Measurements from ENCODE around the gene CEP104.

CEP104 gene

DNA sequence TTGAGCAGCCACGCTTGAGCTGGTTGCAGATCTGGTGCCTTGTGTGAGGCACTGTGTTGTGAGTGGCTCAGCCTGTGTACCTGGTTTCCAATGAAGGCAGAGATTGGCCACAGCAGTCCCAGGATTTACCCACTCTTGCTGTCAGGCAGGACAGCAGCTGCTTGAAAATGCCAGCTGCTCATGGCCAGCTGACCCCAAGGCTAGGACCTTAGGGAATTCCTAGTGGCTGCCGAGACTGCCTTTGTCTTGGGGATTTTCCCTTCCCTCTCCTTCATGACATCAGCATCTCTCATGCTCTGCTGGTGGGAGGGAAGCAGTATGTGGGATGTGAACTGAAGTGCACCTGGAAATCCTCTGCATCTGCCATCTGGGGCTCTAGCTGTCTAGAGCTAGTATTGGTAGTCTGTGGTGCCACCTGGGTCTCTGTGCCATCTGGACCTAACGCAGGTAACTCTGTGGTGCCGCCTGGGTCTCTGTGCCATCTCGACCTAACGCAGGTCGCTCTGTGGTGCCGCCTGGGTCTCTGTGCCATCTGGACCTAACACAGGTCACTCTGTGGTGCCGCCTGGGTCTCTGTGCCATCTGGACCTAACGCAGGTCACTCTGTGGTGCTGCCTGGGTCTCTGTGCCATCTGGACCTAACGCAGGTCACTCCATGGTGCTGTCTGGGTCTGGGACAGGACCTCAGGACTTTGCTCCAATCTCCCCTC lies 56.9 kb downstream of the CEP104 start:
- peak; percentile 68 for DNase-seq (ENCODE audit: low spot score)

DNA sequence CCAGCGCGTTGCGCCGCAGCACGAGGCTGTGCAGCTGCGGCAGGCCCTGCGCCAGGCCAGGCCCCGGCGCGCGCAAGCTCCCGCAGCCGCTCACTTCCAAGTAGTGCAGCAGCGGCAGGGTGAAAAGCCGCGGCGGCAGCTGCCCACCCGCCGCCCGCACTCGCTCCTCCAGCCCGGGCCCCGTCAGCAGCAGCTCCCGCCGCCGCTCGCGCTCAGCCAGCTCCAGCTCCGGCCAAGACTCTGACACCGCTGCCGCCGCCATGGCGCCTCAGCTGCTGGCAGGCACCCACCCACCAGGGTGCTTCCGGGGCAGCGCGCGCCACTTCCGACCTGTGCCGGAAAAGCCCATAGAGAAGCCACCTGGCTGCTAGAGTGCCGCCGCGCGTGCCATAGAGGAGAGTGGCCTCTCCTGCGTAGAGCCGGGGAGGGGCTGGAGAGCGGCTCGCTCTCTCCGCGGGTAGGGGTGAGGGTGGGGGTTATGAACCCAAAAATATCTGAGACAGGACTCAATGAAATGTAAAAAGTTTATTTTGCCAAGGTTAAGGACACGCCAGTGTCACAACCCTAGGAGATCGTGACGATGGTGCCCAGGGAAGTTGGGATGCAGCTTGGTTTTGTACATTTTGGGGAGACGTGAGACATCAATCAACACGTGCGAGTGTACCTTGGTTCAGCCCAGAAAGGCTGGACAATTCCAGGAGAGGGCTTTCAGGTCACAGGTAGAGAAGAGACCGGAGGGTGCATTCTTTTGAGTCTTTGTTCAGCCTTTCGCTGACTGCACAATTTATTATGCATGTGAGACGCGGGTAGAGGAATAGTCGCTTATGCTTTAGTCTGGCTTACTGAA lies 60.6 kb downstream of the CEP104 start, which contains the start of gene LRRC47:
TSS of gene LRRC47 (minus strand) at position 284 of the 847 bp plus-strand sequence. CDS start at position 262, 22 bp downstream.
- peak; percentile 93 for DNase-seq (ENCODE audit: low spot score)

DNA sequence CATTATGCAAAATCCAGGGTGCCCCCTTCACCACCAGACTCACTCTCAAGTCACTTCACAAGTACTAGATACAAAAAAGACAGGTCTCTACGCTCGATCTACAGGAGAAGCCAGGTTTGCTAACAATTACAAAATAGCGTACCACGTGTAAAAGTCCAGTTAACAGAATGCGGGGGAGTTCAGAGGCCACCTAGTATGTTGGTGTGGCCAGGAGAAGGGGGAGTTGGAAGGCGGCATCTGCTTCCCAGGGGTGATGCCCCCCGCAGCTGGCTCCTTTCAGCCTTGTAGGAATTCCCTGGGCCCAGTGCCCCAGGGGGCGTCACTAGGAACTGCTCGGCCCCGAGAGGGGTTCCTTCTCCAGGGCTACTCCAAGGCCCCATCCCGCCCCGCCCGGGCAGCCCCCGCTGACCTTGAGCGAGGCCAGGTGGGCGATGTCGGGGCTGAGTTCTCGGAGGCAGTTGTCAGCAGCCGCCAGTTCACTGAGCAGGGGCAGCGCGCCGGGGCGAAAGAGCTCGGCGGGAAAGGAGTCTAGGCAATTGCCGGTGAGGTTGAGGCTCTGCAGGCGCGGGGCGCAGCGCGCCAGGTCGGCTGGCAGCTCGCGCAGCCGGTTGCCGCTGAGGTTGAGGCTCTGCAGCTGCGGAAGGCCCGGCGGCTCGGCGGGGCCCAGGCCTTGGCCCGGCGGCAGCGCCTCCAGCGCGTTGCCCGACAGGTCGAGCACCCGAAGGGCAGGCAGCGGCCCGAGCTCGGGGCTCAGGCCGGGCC lies 61.4 kb downstream of the CEP104 start:
- no peak for DNase-seq (ENCODE audit: low spot score)

DNA sequence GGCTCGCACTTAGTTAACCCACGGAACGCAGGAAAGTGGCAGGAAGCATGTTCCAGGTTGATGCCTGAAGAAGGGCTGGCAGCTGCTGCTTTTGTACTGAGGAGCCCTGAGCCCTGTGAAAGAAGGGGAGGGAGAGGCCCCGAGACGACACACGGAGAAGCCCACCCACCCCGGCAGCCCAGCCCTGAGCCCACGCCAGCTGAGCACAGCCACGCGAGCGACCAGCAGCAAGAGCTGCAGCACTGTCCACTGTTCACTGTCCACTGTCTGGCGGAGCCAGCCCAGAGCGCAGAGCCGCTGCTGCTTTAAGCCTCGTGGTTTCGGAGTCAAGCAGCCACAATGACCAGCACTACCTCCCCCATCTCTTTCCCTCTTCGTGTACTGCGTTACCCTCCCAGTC lies 66.1 kb downstream of the CEP104 start:
- DNase-seq (ENCODE audit: low spot score), result no peak

DNA sequence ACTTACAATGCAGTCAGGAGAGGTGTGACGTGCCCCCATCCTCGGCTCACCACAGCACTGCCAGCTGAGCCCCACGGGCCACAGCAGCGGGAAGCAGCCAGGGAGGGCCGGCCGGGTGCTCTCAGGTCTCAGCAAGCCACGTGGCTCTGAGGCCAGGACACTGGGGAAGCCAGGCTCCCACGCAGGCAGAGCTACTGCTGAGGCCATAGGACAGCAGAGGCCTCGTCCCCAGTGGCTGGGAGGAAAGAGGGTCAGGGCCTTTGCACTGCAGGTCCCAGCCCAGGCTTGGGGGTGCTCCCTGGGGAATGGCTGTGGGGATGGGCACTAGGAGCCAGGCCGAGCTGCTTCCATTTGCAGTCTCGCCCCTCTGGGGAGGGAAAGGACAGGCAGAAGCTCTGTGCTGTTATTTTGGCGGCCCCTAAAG lies 66.5 kb downstream of the CEP104 start:
- no peak for DNase-seq (ENCODE audit: low spot score)

DNA sequence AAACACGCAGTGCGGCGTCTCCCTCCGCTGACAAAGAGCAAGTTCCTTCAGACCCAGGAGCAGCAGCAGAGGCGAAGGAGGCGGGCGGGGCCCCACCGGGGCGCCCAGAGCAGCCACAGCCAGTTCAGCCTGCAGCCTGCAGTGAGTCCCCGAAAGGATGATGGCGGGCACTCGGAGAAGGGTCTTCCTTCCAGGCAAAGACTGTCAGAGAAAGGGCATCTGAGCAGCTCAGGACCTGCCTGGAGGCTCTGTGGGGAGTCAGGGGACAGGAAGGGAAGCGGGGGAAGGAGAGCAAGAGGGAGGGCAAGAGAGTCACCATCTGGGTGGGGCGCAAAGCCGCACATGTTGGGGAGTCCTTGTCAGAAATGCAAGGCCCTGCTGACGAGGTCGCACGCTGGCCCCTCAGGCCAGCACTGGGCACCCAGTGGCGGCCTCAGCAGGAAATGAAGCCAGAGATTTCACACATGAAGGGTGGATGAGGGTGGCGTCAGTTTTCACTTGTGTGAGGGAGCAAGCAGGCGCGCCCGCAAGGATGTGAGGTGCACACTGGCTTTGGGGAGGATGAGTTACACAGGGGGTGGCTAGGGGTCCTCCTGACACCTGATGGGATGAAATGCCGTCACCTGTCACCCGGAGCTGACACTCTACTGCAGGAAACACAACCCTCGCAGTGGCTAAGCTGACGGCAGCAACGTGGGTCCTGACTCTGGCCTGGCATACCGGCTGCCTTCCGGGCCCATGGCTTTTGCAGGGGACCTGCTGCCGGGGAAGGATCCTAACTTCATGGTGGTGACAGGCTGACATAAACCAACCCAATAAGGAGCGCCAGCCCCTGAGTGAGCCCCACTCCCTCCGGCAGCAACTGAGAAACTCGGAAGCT lies 67.3 kb downstream of the CEP104 start:
- no peak for DNase-seq (ENCODE audit: low spot score)

DNA sequence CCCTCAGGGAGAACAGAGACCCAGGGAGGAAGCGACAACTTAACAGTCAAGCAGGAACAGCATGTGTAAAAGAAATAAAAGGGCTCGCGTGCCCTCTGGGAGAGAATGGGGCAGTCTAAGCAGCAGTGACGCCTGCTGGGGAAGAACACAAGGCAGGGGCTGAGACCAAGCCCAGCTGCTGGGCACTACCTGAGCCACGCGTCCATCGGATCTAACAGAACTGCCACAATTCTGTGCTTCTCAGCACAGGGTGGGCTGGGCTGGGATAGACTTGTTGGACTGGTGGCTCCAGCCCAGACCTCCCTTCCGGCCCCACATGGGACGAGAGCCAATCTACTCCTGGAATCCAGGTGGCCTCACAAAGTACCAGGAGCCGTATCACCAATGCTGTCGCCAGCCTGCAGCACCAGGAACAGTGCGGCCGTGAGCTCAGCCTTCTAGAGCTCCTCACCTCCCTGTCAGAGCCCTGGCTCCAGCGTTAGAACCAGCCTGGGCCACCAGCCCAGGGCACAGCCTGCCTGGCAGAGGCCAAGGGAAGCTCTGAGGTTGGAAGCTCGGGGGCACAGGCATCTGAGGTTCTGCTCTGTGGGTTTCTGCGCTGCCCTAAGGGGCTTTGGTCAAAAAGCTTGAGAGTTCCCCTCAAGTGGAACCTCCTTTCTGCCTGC lies 68.1 kb downstream of the CEP104 start:
- DNase-seq (ENCODE audit: low spot score), result peak; percentile 64

DNA sequence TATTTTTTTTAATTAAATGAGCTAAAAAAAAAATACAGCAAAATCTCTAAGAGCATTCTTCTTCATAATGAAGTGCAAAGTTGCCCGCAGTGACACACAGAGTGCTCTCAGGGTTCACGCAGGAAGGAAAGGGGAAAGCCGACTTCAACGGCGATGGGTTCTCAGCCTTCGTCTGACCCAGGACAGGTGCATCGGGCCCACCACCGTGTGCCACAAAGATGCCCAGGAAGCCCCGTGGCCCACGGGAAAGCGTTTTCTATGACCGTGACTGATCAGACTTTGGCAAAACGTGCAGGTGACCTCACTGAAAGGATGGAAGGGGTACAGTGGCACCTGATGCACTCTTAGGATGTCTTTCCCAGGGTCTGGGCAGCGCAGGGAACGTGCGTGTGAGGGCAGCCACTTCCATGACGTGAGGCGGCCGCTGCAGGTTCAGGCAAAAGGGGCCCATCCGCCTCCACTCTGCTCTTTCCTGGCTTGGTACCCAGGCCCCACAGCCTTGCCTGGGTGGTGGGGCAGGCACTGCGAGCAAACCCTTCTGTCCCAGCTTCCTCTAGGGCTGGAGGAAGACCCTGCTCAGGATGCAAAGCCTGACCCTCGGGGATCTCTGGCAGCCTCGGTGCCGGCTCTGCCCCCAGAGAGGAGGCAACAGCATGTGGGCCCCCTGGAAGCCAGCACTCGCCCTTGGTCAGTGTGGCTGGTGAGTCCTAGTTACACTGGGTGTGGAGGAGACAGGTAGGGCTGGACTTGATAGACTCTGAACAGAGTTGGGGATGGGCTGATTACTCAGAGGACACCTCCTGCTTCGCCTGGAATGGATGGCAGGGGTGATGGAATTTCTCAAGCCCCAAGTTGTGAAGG lies 69.0 kb downstream of the CEP104 start:
- DNase-seq (ENCODE audit: low spot score), result no peak

DNA sequence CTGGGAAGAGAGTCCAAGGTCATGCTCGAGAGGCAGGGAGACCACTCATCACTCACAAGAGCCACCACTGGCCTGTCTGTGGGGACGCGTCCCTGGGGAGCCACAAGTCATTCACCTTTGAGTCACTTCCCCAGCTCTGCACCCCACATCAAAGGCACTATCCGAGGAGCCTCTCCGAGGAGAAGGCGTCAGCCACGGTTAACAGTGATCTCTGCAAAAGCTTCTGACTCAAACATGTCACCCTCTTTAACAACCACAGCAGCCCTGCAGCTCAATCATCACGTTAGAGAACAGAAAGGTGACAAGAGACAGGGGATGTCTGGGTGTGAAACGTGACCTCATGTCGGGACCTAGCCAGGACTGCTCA lies 69.7 kb downstream of the CEP104 start:
- no peak for DNase-seq (ENCODE audit: low spot score)

DNA sequence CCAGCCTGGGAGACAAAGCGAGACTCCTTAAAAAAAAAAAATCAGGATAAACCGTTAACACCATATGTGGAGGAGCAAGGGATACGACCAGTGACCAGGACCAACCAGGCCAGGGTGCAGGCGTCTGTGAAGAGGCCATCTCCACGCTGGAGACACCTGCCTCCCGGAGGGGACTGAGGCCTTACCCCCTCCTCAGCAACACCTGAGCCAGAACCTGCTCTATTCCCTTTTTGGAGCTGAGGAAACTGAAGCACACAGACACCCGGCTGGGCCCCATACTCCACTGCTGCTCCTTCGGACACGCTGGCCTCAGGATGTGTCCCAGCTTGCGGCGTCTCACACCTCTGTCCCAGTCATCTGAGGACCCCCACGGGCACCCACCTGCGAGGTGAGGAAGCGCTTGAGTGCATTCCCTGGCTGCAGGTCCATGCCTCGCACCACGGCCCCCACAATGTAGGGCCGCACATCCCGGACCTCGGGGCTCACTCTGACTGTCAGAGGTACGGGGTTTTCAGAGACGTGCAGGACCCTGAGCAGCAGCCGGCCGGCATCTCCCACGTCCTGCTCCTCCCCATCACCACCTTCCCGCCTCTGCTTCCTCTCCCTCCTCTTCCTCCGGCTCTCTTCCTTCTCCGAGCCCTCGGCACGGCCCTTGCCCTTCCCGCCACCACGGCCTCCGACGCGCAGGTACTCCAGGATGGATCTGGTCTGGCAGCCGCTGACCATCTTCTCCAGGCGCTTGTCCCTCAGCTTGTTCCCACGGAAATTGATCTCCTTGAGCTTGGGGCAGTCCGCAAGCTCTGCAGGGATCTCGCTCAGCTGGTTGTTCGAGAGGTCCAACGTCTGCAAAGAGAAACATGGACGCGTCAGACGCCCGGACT lies 70.3 kb downstream of the CEP104 start:
- DNase-seq (ENCODE audit: low spot score), result no peak

DNA sequence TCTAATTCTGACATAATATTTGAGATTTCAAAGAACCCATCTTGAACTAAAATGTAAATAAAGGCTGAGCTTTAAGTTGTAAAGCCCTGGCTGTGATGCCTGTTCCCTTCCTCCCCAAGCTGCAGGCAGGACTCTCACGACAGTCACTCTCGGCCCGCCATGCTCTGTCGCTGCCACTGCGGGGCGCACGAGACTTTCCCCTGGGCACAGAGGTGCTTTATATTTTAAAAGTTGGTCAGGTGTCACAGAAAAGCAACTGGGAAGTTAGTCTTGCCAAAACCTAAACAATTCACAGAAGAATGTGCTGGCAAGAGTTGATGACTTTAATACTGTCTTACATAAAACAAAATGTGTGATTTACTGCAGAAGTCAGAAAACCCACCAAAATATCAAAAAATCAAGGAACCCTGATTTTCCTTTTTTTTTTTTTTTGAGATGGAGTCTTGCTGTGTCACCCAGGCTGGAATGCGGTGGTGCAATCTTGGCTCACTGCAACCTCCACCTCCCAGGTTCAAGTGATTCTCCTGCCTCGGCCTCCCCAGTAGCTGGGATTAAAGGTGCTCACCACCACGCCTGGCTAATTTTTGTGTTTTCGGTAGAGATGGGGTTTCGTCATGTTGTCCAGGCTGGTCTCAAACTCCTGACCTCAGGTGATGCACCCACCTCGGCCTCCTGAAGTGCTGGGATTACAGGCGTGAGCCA lies 71.4 kb downstream of the CEP104 start:
- peak; percentile 33 for DNase-seq (ENCODE audit: low spot score)

DNA sequence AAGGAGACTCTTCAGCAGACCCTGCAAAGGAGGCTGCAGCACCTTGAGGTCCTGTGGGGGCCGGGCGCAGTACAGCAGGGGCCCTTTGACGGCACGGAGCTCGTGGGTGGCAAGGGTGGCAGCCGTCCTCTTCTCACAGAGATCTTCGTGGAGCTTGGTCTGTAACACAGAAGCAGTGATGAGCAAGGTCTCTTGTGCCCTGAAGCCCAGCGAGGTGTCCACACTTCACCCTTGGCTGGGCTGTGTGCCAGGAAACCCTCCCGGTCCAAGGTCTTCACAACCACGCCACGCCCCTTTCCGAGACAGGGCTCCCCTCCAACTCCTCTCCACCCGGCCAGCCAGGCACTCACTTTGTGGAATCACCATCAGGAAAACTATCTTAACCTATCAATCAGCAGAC lies 72.0 kb downstream of the CEP104 start:
- DNase-seq (ENCODE audit: low spot score), result no peak

DNA sequence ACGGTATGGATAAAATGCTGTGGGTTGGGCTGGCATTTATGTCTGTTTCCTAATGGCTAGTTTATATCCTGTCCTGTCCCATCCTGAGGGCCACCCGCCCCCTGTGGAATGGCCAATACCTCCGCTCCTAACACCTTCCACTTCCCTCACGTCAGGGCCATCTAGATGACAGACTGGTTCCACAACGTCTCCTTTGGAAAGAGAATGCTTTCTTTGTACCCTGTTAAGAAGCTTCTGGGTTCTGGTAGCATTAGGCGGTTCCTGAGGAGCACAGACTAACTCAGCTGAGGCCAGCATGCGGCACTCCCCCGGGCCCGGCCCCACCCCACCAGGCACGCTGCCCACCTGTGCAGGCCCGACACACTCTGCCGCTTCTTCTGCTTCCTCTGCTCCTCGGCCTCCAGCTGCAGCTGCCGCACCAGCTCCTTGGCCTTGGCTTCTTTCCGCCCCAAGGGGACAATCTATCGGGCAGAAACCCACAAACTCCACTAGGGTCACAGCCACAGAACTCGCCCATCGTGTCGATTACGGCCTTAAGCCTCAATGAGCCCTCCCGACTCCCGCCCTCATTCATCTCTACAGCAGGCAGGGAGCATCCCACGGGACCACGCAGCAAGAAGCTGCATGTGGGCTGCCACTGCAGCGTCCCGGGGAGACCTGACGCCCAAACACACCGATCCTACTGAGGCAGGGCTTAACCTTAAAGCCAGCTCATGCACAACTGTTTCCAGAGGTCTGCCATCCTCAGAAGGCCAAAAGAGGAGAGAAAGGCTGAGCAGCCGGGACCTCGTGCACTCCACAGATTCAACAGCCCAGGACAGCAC lies 73.1 kb downstream of the CEP104 start:
- DNase-seq (ENCODE audit: low spot score), result no peak

DNA sequence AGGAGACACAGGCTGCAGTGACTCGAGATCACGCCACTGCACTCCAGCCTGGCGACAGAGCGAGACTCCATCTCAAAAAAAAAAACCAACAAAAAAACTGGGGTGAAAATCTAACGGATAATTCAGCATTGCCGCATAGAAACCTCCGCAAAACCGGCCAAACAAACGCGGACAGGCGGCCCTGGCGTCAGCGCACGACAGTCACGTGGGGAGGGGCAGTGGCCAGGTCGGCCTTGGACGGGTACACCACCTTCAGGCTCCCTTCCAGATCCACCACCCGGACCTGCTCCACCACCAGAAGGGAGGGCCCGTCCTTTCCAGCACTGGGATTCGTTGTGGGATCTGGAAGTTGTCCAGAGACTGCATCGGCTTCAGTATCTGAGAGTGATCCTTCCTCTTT lies 76.1 kb downstream of the CEP104 start:
- DNase-seq (ENCODE audit: low spot score), result no peak

DNA sequence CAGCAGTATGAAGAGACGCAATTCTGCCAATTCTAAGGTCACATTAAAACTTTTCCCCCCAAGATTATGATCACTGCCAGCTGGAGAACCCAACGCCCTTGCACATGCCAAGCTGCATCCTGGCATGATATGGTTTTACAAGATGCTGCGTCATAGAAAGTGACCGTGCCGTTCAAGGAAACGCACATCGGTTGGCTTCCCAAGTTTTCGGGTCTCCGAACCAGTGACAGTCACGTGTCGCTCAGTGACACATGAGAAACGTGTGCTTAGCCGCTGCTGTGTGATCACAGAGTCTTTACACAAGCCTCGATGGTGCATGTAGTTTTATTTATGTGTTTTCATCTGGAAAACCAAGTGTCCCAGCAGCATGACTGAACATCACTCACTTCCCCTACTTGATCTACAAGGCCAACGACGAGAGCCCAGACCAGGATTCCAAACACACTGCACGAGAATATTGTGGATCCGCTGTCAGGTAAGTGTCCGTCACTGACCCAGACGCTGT lies 77.0 kb downstream of the CEP104 start:
- DNase-seq (ENCODE audit: low spot score), result no peak

DNA sequence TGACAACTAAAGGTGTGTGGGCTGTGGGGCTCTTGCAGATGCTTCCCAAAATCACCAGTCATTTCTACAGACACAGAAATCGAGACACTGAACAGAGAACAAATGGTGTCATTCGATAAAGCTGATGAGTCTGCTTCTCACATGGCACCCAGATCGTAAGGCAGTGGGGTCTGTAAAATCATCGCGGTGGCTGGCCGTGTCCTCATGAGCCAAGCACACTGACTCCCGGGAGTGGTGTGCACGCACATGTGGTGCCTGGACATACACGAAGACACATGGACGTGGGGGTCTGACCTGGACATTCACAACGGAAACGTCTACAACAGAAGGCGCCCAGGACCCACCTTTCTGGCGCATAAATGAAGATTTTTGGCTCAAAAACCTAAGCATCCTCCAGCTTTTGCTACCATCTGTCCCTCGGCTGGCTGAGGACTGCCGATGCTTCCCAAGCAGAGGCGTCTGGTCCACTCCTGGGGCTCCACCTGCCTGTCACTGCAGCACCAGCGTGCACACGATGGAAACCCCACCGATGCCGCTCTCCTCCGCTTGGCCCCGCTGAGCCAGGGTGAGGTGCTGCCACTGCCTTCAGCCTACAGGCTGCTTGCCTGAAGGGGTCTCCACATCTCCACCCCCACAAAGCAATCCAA lies 77.6 kb downstream of the CEP104 start:
- DNase-seq (ENCODE audit: low spot score), result peak; percentile 42
